M059J (cell line): ENCODE data around the gene SCP2. TPM values are rescaled to one million over a fixed set of nuclear protein-coding genes. Genes with fewer than 3 reads are reported as not detected.

Source experiments
- DNase-seq: peaks from one replicate; pipeline ENCODE4 v3.0.0-alpha.2; 2012; ENCODE audit warnings: low read depth
- total RNA-seq: library from RNA; depleted of rRNA; stranded (reverse); fragments of >200 nt; shearing (Covaris generic); gene quantifications from 2 replicates; pipeline ENCODE4 v1.2.3, GENCODE V29; 2014

Gene SCP2
- total RNA-seq, 1 experiment from 2014 or later, result 230 TPM

DNA sequence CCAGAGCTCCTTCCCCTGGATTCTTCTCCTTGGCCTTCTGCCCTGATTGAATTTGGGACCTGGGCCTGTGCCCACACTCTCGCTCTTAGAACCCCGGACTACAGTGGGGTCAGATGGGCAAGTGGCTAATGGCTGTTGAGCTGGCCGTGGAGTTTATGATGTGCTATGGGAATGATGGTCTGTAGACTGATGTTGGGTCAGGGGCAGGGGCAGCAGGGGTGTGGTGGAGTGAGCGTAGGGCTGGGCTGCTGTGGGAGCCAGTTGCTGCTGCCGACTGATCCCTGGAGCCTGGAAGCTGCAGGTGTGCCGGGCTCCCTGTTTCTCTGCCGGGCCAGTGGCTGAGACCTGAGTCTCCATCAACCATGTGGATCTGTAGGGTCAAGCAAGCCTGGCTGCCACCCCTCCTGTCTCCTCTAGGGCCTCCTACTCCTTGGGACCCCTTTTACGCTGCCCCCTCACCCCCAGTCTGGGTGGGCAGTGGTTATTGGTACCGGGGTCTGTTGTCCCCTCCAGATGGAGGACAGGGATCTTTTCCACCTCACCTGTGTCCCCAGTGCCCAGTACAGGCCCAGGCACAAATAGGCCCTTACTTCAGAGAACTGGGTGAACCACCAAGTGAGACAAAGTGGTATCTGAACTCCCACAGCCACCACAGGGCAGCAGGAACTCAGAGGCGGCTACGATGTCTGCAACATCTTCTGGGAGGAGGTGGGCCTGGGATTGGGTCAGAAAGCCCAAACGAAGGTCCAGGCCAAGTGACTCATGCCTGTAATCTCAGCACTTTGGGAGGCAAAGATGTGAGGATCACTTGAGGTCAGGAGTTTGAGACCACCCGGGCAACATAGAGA, 140.0 kb downstream of the SCP2 start:
- DNase-seq, result no peak

DNA sequence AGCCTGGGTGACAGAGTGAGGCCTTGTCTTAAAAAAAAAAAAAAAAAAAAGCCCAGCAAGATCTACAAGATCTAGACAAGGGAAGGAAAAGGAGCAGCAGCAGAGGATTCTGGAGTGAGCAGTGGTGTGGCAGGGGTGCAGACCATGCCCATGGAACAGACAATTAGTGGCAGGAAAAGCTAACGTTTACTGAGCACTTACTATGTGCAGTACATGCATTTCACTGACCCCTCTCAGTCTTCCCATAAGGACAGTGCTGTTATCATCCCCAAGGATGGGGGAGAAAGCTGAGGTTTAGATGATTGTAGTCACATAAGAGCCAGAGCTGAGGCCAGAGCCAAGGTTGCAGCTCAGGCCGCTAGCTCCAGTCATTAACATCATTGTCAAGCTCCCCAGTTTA, 140.8 kb downstream of the SCP2 start:
- DNase-seq, result no peak

DNA sequence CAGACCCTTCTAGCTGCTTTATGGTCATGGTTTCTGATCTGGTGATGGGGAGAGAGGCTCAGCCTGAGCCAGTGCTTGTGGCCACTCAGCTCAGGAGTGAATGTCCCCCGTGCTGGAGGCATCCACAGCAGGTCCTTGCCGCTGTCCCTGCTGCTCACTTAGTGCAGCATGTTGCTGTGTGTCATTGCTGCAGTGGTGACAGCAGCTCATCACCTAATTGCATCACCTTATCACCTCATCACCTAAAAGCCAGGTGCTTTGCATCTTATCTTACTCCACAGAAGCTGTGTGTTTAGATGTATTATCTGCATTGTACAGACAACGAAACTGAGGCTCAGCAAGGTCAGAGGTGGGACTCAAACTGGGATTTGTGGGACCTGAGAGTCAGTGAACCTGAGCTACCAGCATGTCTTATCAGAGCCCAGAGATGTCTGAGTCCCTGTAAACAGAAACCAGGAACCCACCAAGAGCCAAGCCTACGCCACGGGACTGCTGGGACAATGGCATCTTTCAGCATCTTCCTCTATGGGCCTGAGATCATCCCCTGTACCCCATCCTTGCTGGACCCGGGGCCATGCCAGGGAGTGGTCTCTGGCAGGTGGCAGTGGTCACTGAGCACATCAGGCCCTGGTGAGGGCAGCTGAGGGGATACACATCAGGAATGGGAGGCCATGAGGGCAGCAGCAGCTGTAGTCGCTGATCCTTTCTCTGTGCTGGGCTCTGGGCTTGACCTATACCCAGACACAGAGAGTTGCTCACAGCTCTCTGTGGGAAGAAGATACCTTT, 141.4 kb downstream of the SCP2 start:
- no peak for DNase-seq

DNA sequence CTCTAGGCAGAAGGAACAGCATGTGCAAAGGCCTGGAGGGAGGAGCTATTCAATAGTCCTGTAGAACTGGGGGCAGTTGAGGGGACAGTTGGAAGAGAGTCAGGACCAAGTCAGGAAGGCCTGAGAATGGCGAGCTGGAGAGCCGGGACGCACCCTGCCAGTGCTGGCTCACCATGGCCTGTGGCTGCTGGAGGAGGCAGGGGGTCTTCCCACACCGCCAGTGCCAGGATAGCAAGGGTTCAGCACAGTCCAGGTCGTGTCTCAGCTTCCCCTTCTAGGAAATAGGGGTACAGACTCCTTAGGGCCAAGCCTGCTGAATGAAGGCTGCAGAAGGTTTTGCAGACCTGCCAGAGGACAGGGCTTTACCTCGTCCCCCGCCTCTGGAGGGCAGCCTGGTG, 142.2 kb downstream of the SCP2 start:
- DNase-seq, result no peak

DNA sequence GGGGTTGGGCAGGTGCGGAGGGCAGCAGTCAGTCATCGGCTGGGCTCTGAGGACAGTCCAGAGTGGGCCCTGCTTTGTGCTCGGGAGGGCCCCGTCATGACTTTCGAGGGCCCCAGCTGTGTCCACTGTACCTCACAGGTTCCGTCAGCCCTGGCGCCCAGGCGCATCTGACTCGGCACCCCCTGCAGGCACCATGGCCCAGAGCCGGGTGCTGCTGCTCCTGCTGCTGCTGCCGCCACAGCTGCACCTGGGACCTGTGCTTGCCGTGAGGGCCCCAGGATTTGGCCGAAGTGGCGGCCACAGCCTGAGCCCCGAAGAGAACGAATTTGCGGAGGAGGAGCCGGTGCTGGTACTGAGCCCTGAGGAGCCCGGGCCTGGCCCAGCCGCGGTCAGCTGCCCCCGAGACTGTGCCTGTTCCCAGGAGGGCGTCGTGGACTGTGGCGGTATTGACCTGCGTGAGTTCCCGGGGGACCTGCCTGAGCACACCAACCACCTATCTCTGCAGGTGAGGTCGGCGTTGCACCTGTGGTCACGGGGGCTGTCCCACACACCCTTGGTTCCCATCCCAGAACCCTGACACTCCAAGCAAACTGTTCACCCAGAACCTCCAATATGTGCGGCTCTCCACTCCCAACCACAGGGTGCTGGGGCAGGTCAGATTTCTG, 142.7 kb downstream of the SCP2 start:
- no peak for DNase-seq

DNA sequence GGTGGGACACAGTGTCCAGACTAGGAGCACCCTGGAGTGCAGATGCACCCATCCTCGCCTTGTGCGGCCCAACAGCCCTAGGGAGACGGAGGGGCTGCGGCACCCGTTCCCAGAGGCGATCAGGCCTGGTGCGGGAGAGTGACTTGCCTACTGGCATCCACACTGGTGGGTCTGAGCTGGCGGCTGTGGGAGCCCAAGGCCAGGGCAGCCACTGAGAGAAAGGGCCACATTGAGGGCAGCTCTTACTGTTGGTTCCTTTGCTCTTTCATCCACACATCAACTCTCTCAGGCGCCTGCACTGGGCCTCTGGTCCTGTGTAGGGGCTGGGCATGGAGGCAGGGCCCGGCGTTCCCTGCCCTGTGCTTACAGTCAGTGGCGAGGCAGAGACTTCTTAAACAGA, 143.5 kb downstream of the SCP2 start:
- no peak for DNase-seq

DNA sequence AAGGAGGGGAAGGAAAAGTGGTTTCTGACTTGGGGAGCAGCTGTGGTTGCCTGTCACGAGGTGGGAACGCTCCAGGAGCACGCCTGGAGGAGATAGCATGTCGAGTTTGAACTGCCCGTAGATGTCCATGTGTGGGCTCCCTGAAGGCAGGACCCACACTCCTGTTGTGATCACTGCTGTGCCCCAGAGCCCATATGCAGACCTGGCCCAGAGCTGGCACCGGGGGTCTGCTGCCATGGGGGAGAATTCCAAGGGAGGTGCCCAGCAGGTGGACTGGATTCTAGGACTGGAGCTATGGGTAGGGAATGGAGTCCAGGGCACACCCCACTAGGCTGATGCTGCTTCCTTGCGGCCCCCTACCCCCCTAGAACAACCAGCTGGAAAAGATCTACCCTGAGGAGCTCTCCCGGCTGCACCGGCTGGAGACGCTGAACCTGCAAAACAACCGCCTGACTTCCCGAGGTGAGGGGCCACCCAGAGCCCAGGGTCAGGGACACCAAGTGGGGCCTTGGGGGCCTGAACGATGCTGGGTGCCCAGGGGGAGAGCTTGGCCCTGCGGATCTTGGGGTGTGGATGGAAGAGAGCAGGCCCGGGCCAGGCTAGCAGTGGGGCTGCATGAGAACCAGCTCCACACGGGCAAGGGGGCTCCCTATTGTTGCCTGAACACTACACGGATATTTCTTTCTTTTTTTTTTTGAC, 144.2 kb downstream of the SCP2 start:
- DNase-seq, result no peak

DNA sequence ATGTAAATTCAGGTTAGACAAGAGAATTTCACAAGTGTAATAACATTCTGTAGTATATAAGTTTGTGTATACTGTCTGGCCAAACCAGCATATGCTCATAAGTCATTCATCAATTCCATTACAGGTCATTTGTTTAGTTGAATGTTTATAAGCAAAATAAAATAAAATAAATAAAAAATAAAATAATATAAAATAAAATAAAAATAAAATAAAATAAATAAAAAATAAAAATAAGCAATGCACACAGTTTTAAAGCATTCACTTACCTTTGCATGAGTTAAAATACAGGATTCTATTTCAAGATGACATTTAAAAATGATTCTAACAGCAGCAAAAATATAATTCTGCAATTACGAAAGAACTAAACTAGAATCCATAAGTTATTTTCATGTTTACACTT, 144.8 kb downstream of the SCP2 start:
- DNase-seq, result no peak

DNA sequence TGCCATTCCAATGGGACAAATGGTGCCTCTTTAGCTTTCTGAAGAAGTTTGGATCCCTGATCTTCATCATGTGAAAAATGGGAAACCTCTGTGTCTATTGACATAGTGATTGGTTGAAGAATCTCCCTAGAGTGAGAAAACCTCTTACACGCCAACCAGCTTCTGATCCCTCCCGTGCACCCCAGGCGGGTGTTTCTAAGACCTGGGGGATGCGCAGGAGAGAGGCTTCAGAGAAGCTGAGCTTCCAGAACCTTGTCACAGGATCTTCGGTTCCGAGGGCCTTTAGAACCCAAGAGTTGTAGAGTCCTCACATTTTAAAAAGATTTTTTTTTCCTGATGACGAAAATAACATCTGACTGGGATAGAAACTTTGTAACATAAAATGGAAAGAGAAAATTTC, 146.2 kb downstream of the SCP2 start:
- DNase-seq, result no peak

DNA sequence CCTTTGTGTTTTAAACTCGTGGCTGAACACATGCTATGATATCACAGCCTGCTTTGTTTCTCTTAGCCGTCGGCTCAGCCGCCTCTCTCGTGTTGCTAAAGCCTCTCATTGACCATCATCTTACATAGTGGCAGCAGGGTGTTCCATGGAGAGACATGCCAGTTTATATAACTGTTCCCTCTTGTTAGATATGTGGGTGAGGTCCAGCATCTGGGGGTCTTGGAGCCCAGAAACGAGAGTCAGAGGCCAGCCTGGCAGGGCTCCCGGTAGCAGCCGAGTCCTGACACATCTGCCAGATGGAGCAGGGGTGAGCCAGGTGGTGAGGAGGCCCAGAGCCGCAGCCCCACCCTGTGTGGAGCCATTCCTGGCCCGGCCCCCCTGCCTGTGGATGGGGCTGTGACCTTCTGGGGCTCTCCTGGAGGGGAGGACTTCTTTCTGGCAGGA, 146.8 kb downstream of the SCP2 start:
- DNase-seq, result no peak

DNA sequence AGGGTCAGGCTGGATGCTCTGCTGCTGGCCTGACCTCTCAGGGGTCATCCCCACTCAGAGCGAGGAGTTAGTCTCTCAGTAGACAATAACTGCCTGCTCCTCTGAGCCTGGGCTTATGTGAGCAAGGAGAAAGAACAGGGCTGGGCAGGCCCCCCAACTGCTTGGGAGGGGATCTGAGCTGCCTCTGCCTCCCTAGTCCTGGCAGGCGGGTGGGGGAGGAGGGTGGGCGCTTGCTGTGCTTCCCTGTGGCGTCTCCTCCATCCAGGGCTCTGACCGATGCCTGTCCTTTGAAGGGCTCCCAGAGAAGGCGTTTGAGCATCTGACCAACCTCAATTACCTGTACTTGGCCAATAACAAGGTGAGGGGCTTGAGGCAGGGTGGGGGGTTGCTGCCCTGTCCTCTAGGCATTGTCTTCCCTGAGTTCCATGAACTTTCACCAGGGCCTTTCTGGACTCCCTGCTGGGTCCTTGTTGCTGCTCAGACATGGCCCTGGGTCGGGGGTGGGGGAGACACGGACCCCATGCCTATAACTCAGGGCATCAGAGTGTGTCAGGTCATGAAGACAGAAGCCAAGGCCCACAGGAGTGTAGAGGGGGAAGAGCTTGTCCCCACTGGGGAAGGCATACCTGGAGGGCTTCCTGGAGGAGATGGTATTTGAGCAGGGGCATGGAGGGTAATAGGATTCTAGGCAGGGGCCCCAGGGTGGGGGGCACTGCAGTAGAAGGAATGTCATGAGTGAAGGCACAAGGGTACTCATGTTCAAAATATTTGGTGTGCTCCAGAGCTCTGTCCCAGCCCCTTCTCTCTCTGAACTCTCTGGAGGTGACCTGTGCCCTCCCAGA, 147.5 kb downstream of the SCP2 start:
- no peak for DNase-seq

DNA sequence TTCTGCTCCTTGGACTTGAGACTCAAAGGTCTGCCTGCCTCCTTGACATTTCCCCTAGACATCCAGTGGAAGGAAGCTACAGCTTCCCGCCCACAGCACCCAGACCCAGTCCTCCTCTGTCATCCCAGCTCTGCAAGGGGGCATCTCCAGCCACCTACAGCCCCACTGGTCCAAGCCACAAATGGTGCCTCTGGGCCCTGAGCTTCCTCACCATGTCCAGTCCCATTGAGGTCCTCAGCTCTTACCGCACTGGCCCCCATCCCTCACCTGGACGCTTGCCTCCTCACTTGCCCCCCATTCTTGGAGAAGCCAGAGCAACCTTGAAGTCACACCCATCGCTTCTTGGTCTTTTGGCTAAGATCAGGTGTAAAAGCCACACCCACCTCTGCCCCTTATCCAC, 148.1 kb downstream of the SCP2 start:
- no peak for DNase-seq

DNA sequence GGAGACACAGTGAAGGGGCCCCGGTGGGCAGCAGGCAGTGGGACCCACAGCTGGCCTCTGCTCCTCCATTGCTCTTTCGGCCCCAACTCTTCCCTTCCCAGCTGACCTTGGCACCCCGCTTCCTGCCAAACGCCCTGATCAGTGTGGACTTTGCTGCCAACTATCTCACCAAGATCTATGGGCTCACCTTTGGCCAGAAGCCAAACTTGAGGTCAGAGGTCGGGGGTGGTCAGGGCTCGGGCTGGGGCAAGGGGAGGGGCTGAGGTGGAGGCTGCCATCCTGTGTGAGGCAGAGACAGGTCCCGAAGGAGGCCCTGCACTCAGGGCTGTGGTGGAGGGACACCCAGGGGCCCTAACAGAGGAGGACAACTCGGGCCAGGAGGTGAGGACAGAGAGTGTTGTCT, 148.7 kb downstream of the SCP2 start:
- no peak for DNase-seq

DNA sequence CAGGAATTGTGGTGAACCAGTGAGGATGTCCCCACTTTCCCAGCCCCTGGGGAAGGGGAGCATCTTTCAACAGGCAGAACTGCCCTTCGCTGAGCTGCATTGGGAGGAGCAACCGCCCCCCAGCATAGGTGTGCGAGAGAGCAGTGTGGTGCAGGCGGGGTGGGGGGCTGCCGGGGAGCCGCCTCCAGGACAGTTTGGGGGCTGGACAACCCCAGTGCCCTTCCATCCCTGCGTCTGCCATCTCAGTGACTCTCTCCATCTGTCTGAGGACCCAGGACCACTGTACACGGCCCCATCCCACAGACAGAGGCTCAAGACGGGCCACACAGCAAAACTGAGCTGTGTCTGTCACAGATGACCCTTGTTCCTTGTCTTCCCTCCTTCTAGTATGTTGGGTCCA, 149.1 kb downstream of the SCP2 start:
- no peak for DNase-seq

DNA sequence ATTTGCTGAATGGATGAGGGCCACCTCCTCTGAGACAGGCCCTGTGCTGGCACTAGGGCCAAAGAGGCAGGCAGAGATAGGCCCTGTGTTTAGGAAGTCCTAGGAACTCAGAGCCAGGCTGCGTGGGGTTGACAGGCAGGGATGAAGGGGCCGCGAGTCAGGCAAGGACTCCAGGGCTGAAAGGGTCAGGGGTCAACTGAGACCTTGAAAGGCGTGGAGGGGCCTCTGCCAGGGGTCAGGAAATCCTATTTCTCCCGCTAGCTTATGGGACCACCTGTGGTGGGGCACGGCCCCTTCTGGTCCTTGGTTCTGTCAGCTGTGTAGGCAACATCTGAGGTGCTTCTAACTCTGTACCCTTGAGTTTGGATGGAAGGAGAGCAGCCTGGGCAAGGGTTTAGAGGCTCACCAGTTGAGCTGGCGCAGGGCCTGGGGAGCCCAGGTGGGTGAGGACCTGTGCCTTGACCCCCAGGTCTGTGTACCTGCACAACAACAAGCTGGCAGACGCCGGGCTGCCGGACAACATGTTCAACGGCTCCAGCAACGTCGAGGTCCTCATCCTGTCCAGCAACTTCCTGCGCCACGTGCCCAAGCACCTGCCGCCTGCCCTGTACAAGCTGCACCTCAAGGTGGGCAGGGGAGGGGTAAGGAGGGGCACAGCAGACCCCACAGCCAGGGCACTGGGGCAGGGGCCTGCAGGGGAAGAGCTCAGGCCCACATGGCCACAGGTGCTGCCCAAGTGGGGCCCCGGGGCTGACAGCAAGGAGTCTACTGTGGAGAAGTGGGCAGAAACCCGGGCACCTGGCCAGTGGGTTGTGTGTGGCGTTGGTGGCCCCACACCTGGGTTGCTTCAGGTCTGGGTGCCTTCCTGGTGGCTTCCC, 149.9 kb downstream of the SCP2 start:
- no peak for DNase-seq

DNA sequence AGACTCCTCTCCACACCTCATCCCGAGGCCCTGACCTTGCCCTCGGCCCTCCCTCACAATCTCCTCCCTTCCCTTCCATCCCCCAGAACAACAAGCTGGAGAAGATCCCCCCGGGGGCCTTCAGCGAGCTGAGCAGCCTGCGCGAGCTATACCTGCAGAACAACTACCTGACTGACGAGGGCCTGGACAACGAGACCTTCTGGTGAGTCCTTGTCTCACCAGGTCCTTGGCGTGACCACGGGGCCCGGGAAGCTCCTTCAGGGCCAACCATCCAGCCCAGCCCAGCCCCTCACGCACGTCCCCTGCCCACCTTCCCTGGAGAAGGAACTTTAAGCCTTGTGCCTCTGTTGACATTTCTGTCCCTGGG, 150.5 kb downstream of the SCP2 start:
- DNase-seq, result no peak

DNA sequence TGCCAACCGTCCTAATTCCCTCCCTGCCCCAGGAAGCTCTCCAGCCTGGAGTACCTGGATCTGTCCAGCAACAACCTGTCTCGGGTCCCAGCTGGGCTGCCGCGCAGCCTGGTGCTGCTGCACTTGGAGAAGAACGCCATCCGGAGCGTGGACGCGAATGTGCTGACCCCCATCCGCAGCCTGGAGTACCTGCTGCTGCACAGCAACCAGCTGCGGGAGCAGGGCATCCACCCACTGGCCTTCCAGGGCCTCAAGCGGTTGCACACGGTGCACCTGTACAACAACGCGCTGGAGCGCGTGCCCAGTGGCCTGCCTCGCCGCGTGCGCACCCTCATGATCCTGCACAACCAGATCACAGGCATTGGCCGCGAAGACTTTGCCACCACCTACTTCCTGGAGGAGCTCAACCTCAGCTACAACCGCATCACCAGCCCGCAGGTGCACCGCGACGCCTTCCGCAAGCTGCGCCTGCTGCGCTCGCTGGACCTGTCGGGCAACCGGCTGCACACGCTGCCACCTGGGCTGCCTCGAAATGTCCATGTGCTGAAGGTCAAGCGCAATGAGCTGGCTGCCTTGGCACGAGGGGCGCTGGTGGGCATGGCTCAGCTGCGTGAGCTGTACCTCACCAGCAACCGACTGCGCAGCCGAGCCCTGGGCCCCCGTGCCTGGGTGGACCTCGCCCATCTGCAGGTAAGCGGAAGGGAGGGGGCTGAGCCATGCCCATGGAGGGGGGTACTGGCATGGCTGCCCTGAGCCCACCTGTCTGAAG, 151.4 kb downstream of the SCP2 start:
- no peak for DNase-seq

DNA sequence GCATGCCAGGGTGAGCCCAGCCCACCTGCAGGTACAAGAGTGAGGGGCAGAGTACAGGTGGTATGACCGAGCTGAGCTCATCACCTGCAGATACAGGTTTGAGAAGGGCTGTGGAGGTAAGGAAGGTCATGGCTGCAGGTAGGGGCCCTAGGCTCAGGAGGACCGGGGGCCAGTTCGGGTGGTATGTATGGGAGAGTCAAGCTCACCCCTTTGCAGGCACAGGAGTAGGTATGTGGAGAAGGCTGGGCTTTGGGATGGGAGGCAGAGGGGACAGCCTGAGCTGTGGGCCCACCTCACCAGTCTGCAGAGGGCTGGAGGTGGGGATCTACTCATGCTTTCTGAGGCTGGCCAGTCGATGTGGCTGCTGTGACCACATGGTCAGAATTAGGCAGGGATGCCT, 152.2 kb downstream of the SCP2 start:
- DNase-seq, result no peak

DNA sequence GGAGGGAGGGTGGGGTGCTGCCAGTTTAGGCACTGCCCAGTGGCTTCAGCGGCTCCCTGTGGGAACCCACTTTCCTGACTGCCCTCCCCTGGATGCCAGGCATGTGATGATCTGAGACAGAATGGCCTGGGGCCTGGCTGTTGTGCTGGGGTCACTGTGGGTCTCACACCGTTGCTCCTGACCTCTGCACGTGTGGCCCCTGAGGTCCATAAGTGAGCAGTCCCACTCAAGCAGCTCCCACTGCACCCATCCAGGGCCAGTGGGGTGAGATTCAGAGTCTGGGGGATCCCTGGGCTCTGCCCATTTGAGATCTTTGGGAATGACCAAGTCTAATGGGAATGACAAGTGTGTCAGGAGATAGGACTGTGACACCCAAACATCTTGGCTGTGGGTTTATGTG, 153.0 kb downstream of the SCP2 start:
- DNase-seq, result no peak
